Head of caudate nucleus (tissue), 42 donors: ENCODE data around the gene MINDY4.
"Not testable (repeated sequence)": the region's sequence is repeated elsewhere in the genome, so short reads cannot be mapped to it uniquely, and the experiment has no call there.

Experiments
- DNase-seq, 42 donors: peaks; one replicate each; pipeline versions ENCODE4 v3.0.0 to v3.0.0-alpha.2; 2020 to 2021; ENCODE audit warnings: mixed read lengths in 7 of 42
- intact Hi-C: fragments of 100-400 bp; cut with DNase I; formaldehyde crosslinking; loops from one replicate; pipeline ENCODE4 v1.15.0; 2022

MINDY4 gene

DNA sequence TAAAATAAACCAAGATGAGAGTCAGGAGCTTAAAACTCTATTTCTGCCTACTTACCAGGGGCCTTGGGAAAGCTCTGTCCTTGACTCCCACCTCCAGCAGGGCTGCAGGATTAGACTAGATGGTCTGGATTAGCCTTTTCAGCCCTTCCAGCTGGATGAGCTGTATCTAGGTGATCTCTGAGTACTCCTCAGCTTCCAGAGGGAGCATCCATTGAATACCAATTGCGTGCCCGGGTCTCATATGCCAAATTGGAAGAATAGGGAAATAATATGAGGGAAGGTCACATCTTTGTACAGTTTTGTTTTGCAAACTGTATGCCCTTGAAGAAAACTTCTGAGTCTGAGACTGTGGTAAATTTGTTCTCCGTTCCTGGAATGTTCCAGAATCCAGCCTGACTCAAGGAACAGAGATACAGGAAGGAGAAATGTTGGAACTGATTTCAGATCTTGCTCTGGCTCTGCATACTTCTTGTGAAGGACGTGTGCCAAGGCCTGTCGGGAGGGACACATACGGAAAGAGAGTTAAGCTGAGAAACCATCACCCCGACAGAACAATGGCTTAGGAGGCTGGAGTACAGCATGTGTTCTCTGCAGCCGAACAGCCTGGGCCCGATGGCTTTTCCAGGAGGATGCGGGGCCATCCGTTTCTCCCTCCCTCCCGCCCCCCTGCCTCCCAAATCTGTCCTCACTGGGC is 44.9 kb downstream of the MINDY4 start:
- DNase-seq = peak in 3 of 42 donors; percentile 18 to 46 (median 35)
- intact Hi-C loops = no loop called here

- intact Hi-C loops = no loop called here
- DNase-seq = peak in 2 of 42 donors; percentile 28 to 39
Measured at GRCh38 chr7:30816645-30817370, 45.6 kb downstream of the MINDY4 start.

- intact Hi-C loops = no loop called here
Measured at GRCh38 chr7:30817371-30817767, 46.2 kb downstream of the MINDY4 start.

DNA sequence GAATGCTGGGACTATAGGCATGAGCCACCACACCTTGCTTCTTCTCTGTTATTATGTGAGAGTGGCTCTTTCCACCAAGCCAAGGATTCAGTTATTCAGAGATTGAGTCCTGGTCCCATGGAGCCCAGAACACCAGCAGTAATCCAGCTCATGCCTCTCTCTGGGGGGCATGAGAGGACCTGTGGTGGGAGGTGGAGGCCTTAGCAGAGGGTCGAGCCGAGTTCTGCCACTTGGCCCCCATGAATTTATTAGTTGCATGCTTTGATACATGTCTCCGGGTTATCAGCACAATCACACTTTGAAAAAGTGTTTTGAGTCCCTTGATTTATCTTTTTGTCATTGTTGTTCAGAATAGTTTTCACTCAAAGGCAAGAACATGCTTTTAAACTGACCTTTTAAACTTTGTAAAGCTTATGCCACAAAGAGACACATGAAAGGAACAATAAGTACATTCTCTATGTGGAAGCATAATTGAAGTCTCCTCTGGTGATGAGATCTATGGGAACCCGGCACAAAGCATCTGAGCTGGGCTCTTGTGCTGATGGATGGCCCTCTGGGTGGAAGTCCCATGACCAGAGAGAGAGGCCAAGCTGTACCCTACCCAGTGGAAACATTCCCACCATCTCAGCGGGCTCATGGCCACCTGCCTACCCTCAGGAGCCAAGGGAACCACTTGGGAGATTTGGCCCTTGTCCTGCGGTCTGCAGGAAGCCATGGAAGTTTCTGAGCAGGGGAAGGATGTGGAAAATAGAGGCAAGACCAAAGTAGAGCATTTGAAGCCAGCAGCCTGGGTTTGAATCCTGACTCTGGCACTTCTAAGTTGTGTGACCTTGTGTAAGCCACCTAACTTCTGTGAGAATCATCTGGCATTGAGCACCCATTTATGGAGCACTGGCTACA is 53.9 kb downstream of the MINDY4 start:
- intact Hi-C loops = no loop called here

More at GRCh38 chr7:30817371-30817767, 46.2 kb downstream of the MINDY4 start:
- peak in 2 of 42 donors; percentile 32 to 36 for DNase-seq

DNA sequence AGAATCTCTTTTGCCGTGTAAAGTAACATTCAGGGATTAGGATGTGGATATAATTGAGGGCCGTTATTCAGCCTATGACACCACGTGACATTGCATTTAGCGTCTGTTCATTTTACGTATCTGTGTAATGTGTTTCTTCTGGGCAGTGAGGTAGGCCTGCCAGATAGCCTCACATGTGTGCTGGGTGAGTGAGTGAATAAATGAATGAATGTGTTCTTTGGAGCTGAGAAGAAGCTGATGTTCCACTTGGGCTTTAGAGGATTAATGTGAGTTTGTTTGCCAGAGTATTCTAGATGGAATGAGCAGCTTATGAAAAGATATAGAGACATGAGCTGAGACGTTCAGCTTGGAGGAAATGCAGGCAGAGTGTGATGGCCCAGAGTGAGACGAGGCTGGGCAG is 55.0 kb downstream of the MINDY4 start:
- no peak for DNase-seq
- intact Hi-C loops = no loop called here

More for the DNA sequence above, 53.9 kb downstream of the MINDY4 start:
- DNase-seq = peak in 2 of 42 donors; percentile 28 to 52

DNA sequence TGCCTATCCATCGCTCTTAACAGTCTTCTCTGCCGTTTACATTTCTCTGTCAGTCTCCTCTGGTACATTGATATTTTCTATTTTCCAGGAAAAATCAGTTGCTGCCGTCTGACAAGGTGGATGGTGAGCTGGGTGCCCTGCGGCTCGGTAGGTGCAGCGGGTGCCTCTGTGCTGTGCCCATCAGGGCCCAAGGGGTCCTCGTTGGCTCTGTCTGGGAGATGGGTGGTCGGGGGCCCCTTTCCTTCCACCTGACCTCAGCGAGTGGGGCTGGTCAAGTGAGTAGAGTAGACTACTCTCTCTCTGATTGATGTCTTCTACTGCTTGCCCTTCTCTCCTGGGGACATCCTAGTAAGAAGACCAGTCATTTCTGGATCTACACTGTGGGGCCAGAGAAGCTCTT is 57.4 kb downstream of the MINDY4 start:
- intact Hi-C loops = no loop called here
- DNase-seq = peak in 1 of 42 donors; percentile 35

- peak in 27 of 42 donors; percentile 16 to 76 (median 47) for DNase-seq
- intact Hi-C loops = no loop called here
Measured at GRCh38 chr7:30829471-30829870, 58.3 kb downstream of the MINDY4 start.

DNA sequence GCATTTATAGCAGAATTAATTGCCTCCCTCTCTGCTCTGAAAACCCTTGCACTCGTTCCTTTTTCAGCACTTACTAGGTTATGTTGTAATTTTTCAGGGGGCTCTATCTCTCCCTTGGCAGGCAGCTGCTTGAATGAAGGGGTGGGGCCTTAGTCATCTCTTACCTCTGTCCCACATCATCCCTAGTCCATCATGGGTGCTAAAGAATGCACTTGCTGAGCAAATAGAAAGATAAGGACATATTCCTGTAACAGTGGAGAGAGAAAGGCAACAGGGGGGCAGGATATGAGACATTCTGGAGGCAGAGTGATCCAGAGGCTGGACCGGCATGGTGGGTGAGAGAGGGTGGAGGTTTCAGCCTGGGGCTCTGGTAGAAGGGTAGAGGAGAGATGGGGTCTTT is 60.0 kb downstream of the MINDY4 start:
- peak in 1 of 42 donors; percentile 0 for DNase-seq
- intact Hi-C loops = no loop called here

GRCh38 chr7:30831936-30832335 is 60.7 kb downstream of the MINDY4 start:
- peak in 2 of 42 donors; percentile 4 to 33 for DNase-seq
- intact Hi-C loops = no loop called here

- peak in 2 of 42 donors; percentile 3 to 4 for DNase-seq
- intact Hi-C loops = not testable (repeated sequence)
Measured at GRCh38 chr7:30834017-30834674, 62.9 kb downstream of the MINDY4 start.

DNA sequence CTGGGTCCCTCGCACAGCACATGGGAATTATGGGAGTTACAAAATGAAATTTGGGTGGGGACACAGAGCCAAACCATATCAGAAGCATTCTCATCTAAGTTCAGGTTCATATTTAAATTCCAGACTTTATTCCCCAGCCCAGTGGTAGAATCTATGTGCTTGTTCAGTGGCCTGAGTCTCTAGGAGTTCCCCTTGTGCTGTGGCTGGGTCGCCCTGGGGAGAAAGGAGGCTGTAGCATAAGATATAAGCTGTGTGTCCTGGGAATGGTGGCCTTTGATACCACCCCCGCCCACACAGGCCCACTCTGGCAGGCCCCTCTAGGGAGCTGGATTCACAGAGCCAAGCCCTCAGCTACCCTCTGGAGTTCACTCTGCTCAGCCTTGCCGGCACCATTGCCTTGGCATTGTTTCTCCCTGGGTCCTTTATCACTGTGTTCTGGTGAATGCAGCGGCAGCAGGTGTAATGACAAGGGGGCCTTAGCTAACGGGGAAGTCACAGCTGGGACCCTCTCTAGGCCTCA is 64.2 kb downstream of the MINDY4 start:
- peak in 1 of 42 donors; percentile 3 for DNase-seq
- intact Hi-C loops = no loop called here

DNA sequence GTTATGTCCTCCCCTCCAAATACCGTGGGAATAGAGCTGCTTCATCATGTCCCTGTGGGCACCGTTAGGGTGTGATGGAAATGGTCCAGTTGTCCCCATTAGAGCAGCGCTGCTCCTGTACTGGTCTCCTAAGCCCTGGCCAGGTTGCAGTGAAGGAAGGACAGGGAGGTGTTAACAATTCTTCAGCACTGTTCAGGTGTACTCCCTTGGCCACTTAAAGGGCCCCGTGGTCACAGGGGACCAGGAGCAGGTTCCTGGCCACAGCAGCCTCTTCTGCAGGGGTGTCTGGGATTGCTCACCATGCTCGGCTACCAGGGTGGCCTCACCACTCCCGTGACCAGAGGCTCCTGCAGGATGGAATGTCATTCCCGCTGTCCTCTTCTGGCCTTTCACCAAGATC is 65.8 kb downstream of the MINDY4 start:
- DNase-seq = no peak
- intact Hi-C loops = no loop called here

- intact Hi-C loops = no loop called here
- peak in 2 of 42 donors; percentile 2 to 4 for DNase-seq
Measured at GRCh38 chr7:30837581-30837980, 66.4 kb downstream of the MINDY4 start.

- no peak for DNase-seq
Measured at GRCh38 chr7:30838008-30838407, 66.8 kb downstream of the MINDY4 start.

GRCh38 chr7:30840141-30841024 is 69.2 kb downstream of the MINDY4 start:
- intact Hi-C loops = no loop called here
- DNase-seq = peak in 6 of 42 donors; percentile 3 to 22 (median 8)

More at GRCh38 chr7:30838008-30838407, 66.8 kb downstream of the MINDY4 start:
- intact Hi-C loops = no loop called here

DNA sequence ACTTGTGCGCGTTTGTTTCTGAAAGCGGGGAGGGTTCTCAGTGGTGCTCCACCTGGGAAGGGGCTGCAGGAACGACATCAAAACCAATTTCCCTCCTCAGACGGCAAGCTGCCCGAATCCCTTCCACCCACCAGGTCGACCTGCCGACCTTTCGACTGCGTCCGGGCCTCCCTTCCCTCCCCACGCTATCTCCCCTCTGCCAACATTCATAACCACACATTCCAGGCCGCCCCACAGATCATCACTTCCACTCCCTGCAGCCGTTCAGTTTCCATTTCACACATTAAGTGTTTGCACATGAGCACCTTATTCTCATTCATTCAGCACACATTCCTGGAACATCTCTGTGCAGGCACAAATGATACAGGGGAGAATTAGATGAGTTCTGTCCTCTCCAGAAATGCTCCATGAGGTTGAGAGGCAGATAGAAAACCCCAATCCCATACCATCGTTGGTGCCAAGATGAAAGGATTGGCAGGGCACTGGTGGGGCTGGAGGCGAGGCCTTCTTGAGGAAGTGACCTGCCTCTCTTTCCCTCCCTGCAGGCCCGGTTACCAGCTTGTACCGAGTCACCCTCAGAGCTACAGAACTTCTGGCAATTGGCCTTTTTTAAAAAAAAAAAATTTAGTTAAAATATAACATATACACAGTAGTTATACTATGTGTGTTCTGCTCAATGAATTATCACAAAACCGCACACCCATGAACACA is 70.0 kb downstream of the MINDY4 start:
- peak in 6 of 42 donors; percentile 4 to 29 (median 6) for DNase-seq
- intact Hi-C loops = no loop called here
